Activated B cell treated with CpG ODN at 0.5 μM for 24 hours (primary cell): ENCODE measurements around the gene AFF3. TPM values are rescaled to one million over a fixed set of nuclear protein-coding genes. Genes with fewer than 3 reads are reported as not detected.

Experiments
- ATAC-seq: fragments of 200-7000 bp; cut with Tn5 transposase; one replicate; pipeline ENCODE4 v1.10.0; 2021; ENCODE audit warnings: low read depth, mild to moderate bottlenecking, moderate library complexity
- CTCF ChIA-PET: fragments of 350-600 bp; sonication (Branson Sonifier 250); formaldehyde crosslinking; loops from one replicate; lab custom pipeline; 2021; ENCODE audit warnings: antibody characterized with exemption; lab: Charles Lee
- POLR2A ChIA-PET: fragments of 350-600 bp; sonication (Branson Sonifier 250); formaldehyde crosslinking; loops from one replicate; lab custom pipeline; 2021; ENCODE audit warnings: antibody characterized with exemption; lab: Charles Lee
- DNase-seq: peaks from one replicate; pipeline ENCODE4 v3.0.0; 2022
- H3K27ac Mint-ChIP-seq: one replicate; pipeline ENCODE4 v1.8.0; 2020; ENCODE audit warnings: mixed read lengths
- H3K27me3 Mint-ChIP-seq: one replicate; pipeline ENCODE4 v1.8.0; 2021; ENCODE audit warnings: mixed read lengths
- H3K36me3 Mint-ChIP-seq: one replicate; pipeline ENCODE4 v1.8.0; 2021; ENCODE audit warnings: low read depth, mixed read lengths
- H3K4me1 Mint-ChIP-seq: one replicate; pipeline ENCODE4 v1.8.0; 2021; ENCODE audit warnings: mixed read lengths
- H3K4me3 Mint-ChIP-seq: one replicate; pipeline ENCODE4 v1.8.0; 2020; ENCODE audit warnings: mild to moderate bottlenecking, mixed read lengths
- H3K9me3 Mint-ChIP-seq: one replicate; pipeline ENCODE4 v1.8.0; 2020; ENCODE audit warnings: mixed read lengths
- CTCF ChIP-seq: fragments of 200-600 bp; IDR thresholded peaks from one replicate; pipeline ENCODE4 v1.8.0; 2022; ENCODE audit warnings: antibody characterized with exemption, mild to moderate bottlenecking
- intact Hi-C: fragments of 100-400 bp; cut with micrococcal nuclease; formaldehyde crosslinking; loops from one replicate; pipeline ENCODE4 v1.15.1; 2024
- total RNA-seq: library from RNA; stranded (reverse); gene quantifications from 2 replicates; pipeline ENCODE4 v1.2.3, GENCODE V29; 2022

Gene AFF3
- total RNA-seq, 1 donor from 2014 or later: 271 TPM

GRCh38 chr2:99832926-99833325 is 309.5 kb downstream of the AFF3 start:
- H3K36me3 Mint-ChIP-seq: peaks cover 93% of the 10 kb centered on the region
- H3K27me3 Mint-ChIP-seq: no peaks in the 10 kb centered on the region
- ChIA-PET POLR2A (no interaction called here), CTCF (no interaction called here)
- no peak for ATAC-seq
- no peak for TF ChIP-seq CTCF
- no peak overlapping the region for H3K4me3 Mint-ChIP-seq
- H3K4me1 Mint-ChIP-seq: peaks cover 16% of the 10 kb centered on the region
- intact Hi-C loops: no loop called here
- H3K9me3 Mint-ChIP-seq: peaks cover 5% of the 10 kb centered on the region
- no peak overlapping the region for H3K27ac Mint-ChIP-seq
- no peak for DNase-seq

- POLR2A ChIA-PET: no interaction called here
- H3K4me1 Mint-ChIP-seq: peaks cover 27% of the 10 kb centered on the region
- CTCF ChIA-PET: no interaction called here
- ATAC-seq (no peak), DNase-seq (no peak)
- TF ChIP-seq CTCF: no peak
- H3K27me3 Mint-ChIP-seq: no peaks in the 10 kb centered on the region
- H3K27ac Mint-ChIP-seq: no peak overlapping the region
- H3K36me3 Mint-ChIP-seq: peaks cover 93% of the 10 kb centered on the region
- peaks cover 5% of the 10 kb centered on the region for H3K9me3 Mint-ChIP-seq
- H3K4me3 Mint-ChIP-seq: no peak overlapping the region
- intact Hi-C loops: no loop called here
Measured at GRCh38 chr2:99831772-99832171, 310.6 kb downstream of the AFF3 start.

- CTCF ChIA-PET: interaction anchor here (0.6 to 1.1 kb wide), 2 partner anchors 8 to 11 kb away, joined by 3 read pairs; no protein-coding TSS in a partner anchor
- no peak for DNase-seq
- Mint-ChIP-seq H3K4me3 (peak overlapping the region; percentile 29), H3K27me3 (no peaks in the 10 kb centered on the region), H3K4me1 (peaks cover 33% of the 10 kb centered on the region), H3K36me3 (peaks cover 88% of the 10 kb centered on the region), H3K27ac (peak overlapping the region; percentile 71), H3K9me3 (peaks cover 5% of the 10 kb centered on the region)
- TF ChIP-seq CTCF: no peak
- POLR2A ChIA-PET: interaction anchor here (0.5 to 1.1 kb wide), 2 partner anchors 13 to 54 kb away, joined by 3 to 11 read pairs; no protein-coding TSS in a partner anchor
- peak; percentile 61 for ATAC-seq
- intact Hi-C loops: no loop called here
Measured at GRCh38 chr2:99827296-99827999, 314.9 kb downstream of the AFF3 start.

GRCh38 chr2:99825630-99826029 is 316.8 kb downstream of the AFF3 start:
- CTCF ChIA-PET: no interaction called here
- no peak for TF ChIP-seq CTCF
- DNase-seq: no peak
- H3K9me3 Mint-ChIP-seq: peaks cover 2% of the 10 kb centered on the region
- POLR2A ChIA-PET: no interaction called here
- ATAC-seq: no peak
- H3K27ac Mint-ChIP-seq: no peak overlapping the region
- H3K27me3 Mint-ChIP-seq: no peaks in the 10 kb centered on the region
- peaks cover 86% of the 10 kb centered on the region for H3K36me3 Mint-ChIP-seq
- peaks cover 33% of the 10 kb centered on the region for H3K4me1 Mint-ChIP-seq
- intact Hi-C loops: no loop called here
- no peak overlapping the region for H3K4me3 Mint-ChIP-seq

- ChIA-PET CTCF (no interaction called here), POLR2A (no interaction called here)
- peaks cover 2% of the 10 kb centered on the region for H3K9me3 Mint-ChIP-seq
- no peak for DNase-seq
- no peak overlapping the region for H3K4me3 Mint-ChIP-seq
- TF ChIP-seq CTCF: no peak
- peaks cover 84% of the 10 kb centered on the region for H3K36me3 Mint-ChIP-seq
- H3K27me3 Mint-ChIP-seq: no peaks in the 10 kb centered on the region
- intact Hi-C loops: no loop called here
- no peak for ATAC-seq
- H3K27ac Mint-ChIP-seq: no peak overlapping the region
- peaks cover 33% of the 10 kb centered on the region for H3K4me1 Mint-ChIP-seq
Measured at GRCh38 chr2:99824758-99825157, 317.6 kb downstream of the AFF3 start.
